ENCODE results near the gene LDHA. TPM values are rescaled to one million over a fixed set of nuclear protein-coding genes. Genes with fewer than 3 reads are reported as not detected.
"Not testable (repeated sequence)": the region's sequence is repeated elsewhere in the genome, so short reads cannot be mapped to it uniquely, and the experiment has no call there.

The LDHA gene
- total and polyA plus RNA-seq, 2 of the 13 experiments (the other 11 are each of a cell fraction or from before 2014, with no cell fraction given), result 805 to 1,547 TPM

DNA sequence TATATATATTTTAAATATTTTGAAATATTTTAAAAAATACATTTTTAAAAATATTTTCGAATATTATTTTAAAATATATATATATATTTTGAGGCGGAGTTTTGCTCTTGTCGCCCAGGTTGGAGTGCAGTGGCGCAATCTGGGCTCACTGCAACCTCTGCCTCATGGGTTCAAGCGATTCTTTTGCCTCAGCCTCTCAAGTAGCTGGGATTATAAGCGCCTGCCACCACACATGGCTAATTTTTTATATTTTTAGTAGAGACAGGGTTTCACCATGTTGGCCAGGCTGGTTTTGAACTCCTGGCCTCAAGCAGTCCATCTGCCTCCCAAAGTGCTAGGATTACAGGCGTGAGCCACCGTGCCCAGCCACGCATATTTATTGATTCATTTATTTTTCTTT is 6.7 kb downstream of the LDHA start:
- Histone ChIP-seq H3K4me1 (ENCODE audit: insufficient read depth, low read length) (peaks cover 90% of the 10 kb centered on the region), H4K20me1 (ENCODE audit: insufficient read depth, low read length) (peaks cover 93% of the 10 kb centered on the region), H3K79me2 (ENCODE audit: insufficient read depth, low read length) (peaks cover 42% of the 10 kb centered on the region), H3K36me3 (replicated peaks in 1 of 2; ENCODE audit: control insufficient read depth in 1 of 2, insufficient read depth in 2 of 2, low read length in 2 of 2) (peaks cover 23 to 72% of the 10 kb centered on the region in 2 experiments)
- H3K27ac ChIP-seq (ENCODE audit: extremely low read length, insufficient read depth, low read length); H3K9ac ChIP-seq (ENCODE audit: insufficient read depth, low read depth, low read length); ATAC-seq; FAIRE-seq; H3K9me3 ChIP-seq (ENCODE audit: low read length); intact Hi-C loops (cut with micrococcal nuclease; ENCODE audit: unreplicated experiment); CTCF ChIA-PET (ENCODE audit: low intra/inter-chr PET ratio, low total read pairs); H3K4me3 ChIP-seq (replicated peaks in 1 of 3; ENCODE audit: insufficient read depth in 1 of 3, low read depth in 2 of 3, low read length in 3 of 3); H3K4me2 ChIP-seq (ENCODE audit: low read depth, low read length); POLR2A ChIA-PET; DNase-seq (ENCODE audit: low spot score); H2AFZ ChIP-seq (ENCODE audit: low read length); H3K27me3 ChIP-seq (ENCODE audit: control insufficient read depth in 1 of 2, insufficient read depth in 2 of 2, low read length in 2 of 2); BruUV-seq (replicated peaks); in situ Hi-C loops (cut with HindIII; ENCODE audit: extremely low pct_ligation_motif_present, low pct_unique_long_range_greater_than_20kb): not testable (repeated sequence)
- TF ChIP-seq POLR2G (IDR thresholded peaks at IDR 0.05; ENCODE audit: low read depth, low read length), result peak; percentile 62; the same call in 1 of the 2 replicates
- WGBS (ENCODE audit: low lambda C conversion rate), result 89% methylated on average over 9 of the region's 9 CpGs

DNA sequence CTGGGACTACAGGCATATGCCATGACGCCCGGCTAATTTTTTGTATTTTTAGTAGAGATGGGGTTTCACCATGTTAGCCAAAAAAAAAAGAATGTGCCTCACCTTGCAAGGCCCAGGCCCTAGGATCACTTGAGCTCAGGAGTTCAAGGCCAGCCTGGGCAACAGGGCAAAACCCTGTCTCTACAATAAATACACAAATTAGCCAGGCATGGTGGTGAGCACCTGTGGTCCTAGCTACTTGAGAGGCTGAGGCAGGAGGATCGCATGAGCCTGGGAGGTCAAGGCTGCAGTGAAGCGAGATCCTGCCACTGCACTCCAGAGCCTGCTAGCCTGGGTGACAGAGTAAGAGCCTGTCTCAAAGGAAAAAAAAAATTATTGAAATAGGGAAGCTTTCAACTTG is 9.7 kb downstream of the LDHA start:
- no peak overlapping the region for H2AFZ ChIP-seq (ENCODE audit: low read length)
- H3K27ac ChIP-seq (ENCODE audit: extremely low read length, insufficient read depth, low read length), result no peak overlapping the region
- no peak for ATAC-seq
- H3K36me3 ChIP-seq (replicated peaks in 1 of 2; ENCODE audit: control insufficient read depth in 1 of 2, insufficient read depth in 2 of 2, low read length in 2 of 2), result peaks cover 20 to 48% of the 10 kb centered on the region in 2 experiments
- ChIA-PET POLR2A (interaction anchor here (4.7 kb wide), 1 partner anchor 9 kb away, joined by 42 read pairs; the partner anchor contains the start of gene LDHA), CTCF (ENCODE audit: low intra/inter-chr PET ratio, low total read pairs) (no interaction called here)
- no peak overlapping the region for H3K9ac ChIP-seq (ENCODE audit: insufficient read depth, low read depth, low read length)
- in situ Hi-C loops (cut with HindIII; ENCODE audit: extremely low pct_ligation_motif_present, low pct_unique_long_range_greater_than_20kb) (no loop called here), intact Hi-C loops (cut with micrococcal nuclease; ENCODE audit: unreplicated experiment) (no loop called here)
- FAIRE-seq, result no peak
- H3K27me3 ChIP-seq (ENCODE audit: control insufficient read depth in 1 of 2, insufficient read depth in 2 of 2, low read length in 2 of 2), result no peaks in the 10 kb centered on the region
- peaks cover 16% of the 10 kb centered on the region for H3K79me2 ChIP-seq (ENCODE audit: insufficient read depth, low read length)
- peaks cover 85% of the 10 kb centered on the region for H4K20me1 ChIP-seq (ENCODE audit: insufficient read depth, low read length)
- H3K9me3 ChIP-seq (ENCODE audit: low read length), result no peaks in the 10 kb centered on the region
- H3K4me2 ChIP-seq (ENCODE audit: low read depth, low read length), result no peak overlapping the region
- peaks cover 79% of the 10 kb centered on the region for H3K4me1 ChIP-seq (ENCODE audit: insufficient read depth, low read length)
- DNase-seq (ENCODE audit: low spot score), result no peak
- BruUV-seq (replicated peaks), result no TSS peak
- H3K4me3 ChIP-seq (replicated peaks in 1 of 3; ENCODE audit: insufficient read depth in 1 of 3, low read depth in 2 of 3, low read length in 3 of 3), result no peak overlapping the region
- 96% methylated on average over 4 of the region's 4 CpGs for WGBS (ENCODE audit: low lambda C conversion rate)
- TF ChIP-seq ZNF770 (CRISPR knock-in tag; IDR thresholded peaks at IDR 0.05) (peak; percentile 77), ZNF337 (CRISPR knock-in tag; IDR thresholded peaks at IDR 0.05; ENCODE audit: borderline replicate concordance, low read depth) (no peak), ZNF670 (CRISPR knock-in tag; IDR thresholded peaks at IDR 0.05; ENCODE audit: borderline replicate concordance) (no peak), NR0B2 (CRISPR knock-in tag; IDR thresholded peaks at IDR 0.05) (no peak), ZNF460 (CRISPR knock-in tag; IDR thresholded peaks at IDR 0.05; ENCODE audit: borderline replicate concordance) (peak; percentile 73; the same call in 1 of the 2 replicates), KMT2A (CRISPR knock-in tag; IDR thresholded peaks at IDR 0.05) (no peak), MEIS2 (CRISPR knock-in tag; IDR thresholded peaks at IDR 0.05) (no peak), MZF1 (CRISPR knock-in tag; IDR thresholded peaks at IDR 0.05; ENCODE audit: borderline replicate concordance) (no peak), ZNF468 (CRISPR knock-in tag; IDR thresholded peaks at IDR 0.05) (no peak), CCDC6 (CRISPR knock-in tag; IDR thresholded peaks at IDR 0.05) (no peak), SALL1 (CRISPR knock-in tag; IDR thresholded peaks at IDR 0.05) (peak; percentile 29; the same call in 1 of the 2 replicates), NFKB2 (CRISPR knock-in tag; IDR thresholded peaks at IDR 0.05; ENCODE audit: borderline replicate concordance) (no peak), HNRNPL (IDR thresholded peaks at IDR 0.05; ENCODE audit: low read depth, low read length) (no peak), REL (CRISPR knock-in tag; conservative IDR thresholded peaks at IDR 0.05) (no peak), STAT5B (CRISPR knock-in tag; IDR thresholded peaks at IDR 0.05) (no peak), JUN (CRISPR knock-in tag; IDR thresholded peaks at IDR 0.05) (no peak), RBM22 (optimal IDR thresholded peaks at IDR 0.05; ENCODE audit: low read length) (peak; percentile 13)
